ENCODE results near the gene RGS3. TPM values are rescaled to one million over a fixed set of nuclear protein-coding genes. Genes with fewer than 3 reads are reported as not detected.

The RGS3 gene
- total RNA-seq, 2 experiments from 2014 or later: 22.8 to 32.9 TPM

GRCh38 chr9:113525205-113525604 lies 61.7 kb downstream of the RGS3 start:
- no TSS peak for BruUV-seq (replicated peaks)
- no peak for TF ChIP-seq CTCF (conservative IDR thresholded peaks at IDR 0.05; ENCODE audit: low read length)
- no peak for TF ChIP-seq EZH2phosphoT487 (IDR thresholded peaks at IDR 0.05; ENCODE audit: borderline replicate concordance, low read depth, low read length)
- peaks cover 50% of the 10 kb centered on the region for H3K4me1 ChIP-seq (ENCODE audit: insufficient read depth, low read length, poor library complexity, severe bottlenecking)
- H4K20me1 ChIP-seq (ENCODE audit: insufficient read depth, low read length): no peaks in the 10 kb centered on the region
- H3K4me3 ChIP-seq (ENCODE audit: low read depth, low read length, poor library complexity, severe bottlenecking): no peak overlapping the region
- no peak for DNase-seq (ENCODE audit: low spot score)
- H2AFZ ChIP-seq (ENCODE audit: low read length): no peak overlapping the region
- no peak overlapping the region for H3K4me2 ChIP-seq (ENCODE audit: low read length)
- intact Hi-C loops (cut with micrococcal nuclease; ENCODE audit: unreplicated experiment): no loop called here
- ChIA-PET CTCF (ENCODE audit: unreplicated experiment) (interaction anchor here (0.6 to 2.0 kb wide), 2 partner anchors 45 to 53 kb away, joined by 3 to 6 read pairs; no protein-coding TSS in a partner anchor), POLR2A (interaction anchor here (1.0 to 5.8 kb wide), 4 partner anchors 12 to 66 kb away, joined by 3 to 61 read pairs (median 8); no protein-coding TSS in a partner anchor)
- H3K79me2 ChIP-seq (ENCODE audit: insufficient read depth, low read depth, low read length): no peaks in the 10 kb centered on the region; the same call in 1 of the 2 replicates
- peaks cover 13% of the 10 kb centered on the region for H3K36me3 ChIP-seq (ENCODE audit: insufficient read depth, low read length)
- no peaks in the 10 kb centered on the region for H3K9me2 ChIP-seq (ENCODE audit: insufficient read depth, low read length)
- no peaks in the 10 kb centered on the region for H3K9me3 ChIP-seq (ENCODE audit: low read length)
- no peak overlapping the region for H3K27ac ChIP-seq (ENCODE audit: low read depth, low read length, poor library complexity, severe bottlenecking)

GRCh38 chr9:113525831-113526230 lies 62.3 kb downstream of the RGS3 start:
- BruUV-seq (replicated peaks): no TSS peak
- Histone ChIP-seq H3K9me3 (ENCODE audit: low read length) (no peaks in the 10 kb centered on the region), H3K4me1 (ENCODE audit: insufficient read depth, low read length, poor library complexity, severe bottlenecking) (peaks cover 44% of the 10 kb centered on the region), H3K4me2 (ENCODE audit: low read length) (no peak overlapping the region), H3K36me3 (ENCODE audit: insufficient read depth, low read length) (peaks cover 17% of the 10 kb centered on the region), H3K27ac (ENCODE audit: low read depth, low read length, poor library complexity, severe bottlenecking) (no peak overlapping the region), H2AFZ (ENCODE audit: low read length) (no peak overlapping the region), H4K20me1 (ENCODE audit: insufficient read depth, low read length) (no peaks in the 10 kb centered on the region), H3K4me3 (ENCODE audit: low read depth, low read length, poor library complexity, severe bottlenecking) (no peak overlapping the region), H3K9me2 (ENCODE audit: insufficient read depth, low read length) (no peaks in the 10 kb centered on the region), H3K79me2 (ENCODE audit: insufficient read depth, low read depth, low read length) (no peaks in the 10 kb centered on the region; the same call in 1 of the 2 replicates)
- intact Hi-C loops (cut with micrococcal nuclease; ENCODE audit: unreplicated experiment): no loop called here
- DNase-seq (ENCODE audit: low spot score): no peak
- ChIA-PET CTCF (ENCODE audit: unreplicated experiment) (interaction anchor here (1.1 kb wide), 1 partner anchor 8 kb away, joined by 3 read pairs; no protein-coding TSS in a partner anchor), POLR2A (interaction anchor here (0.6 kb wide), 1 partner anchor 602 kb away, joined by 3 read pairs; no protein-coding TSS in a partner anchor)
- no peak for TF ChIP-seq CTCF (conservative IDR thresholded peaks at IDR 0.05; ENCODE audit: low read length)
- TF ChIP-seq EZH2phosphoT487 (IDR thresholded peaks at IDR 0.05; ENCODE audit: borderline replicate concordance, low read depth, low read length): no peak

GRCh38 chr9:113526231-113526746 lies 62.8 kb downstream of the RGS3 start:
- no peak for TF ChIP-seq EZH2phosphoT487 (IDR thresholded peaks at IDR 0.05; ENCODE audit: borderline replicate concordance, low read depth, low read length)
- no peak for TF ChIP-seq CTCF (conservative IDR thresholded peaks at IDR 0.05; ENCODE audit: low read length)
- no peak overlapping the region for H3K4me2 ChIP-seq (ENCODE audit: low read length)
- H3K4me3 ChIP-seq (ENCODE audit: low read depth, low read length, poor library complexity, severe bottlenecking): no peak overlapping the region
- peaks cover 22% of the 10 kb centered on the region for H3K36me3 ChIP-seq (ENCODE audit: insufficient read depth, low read length)
- no peaks in the 10 kb centered on the region for H3K79me2 ChIP-seq (ENCODE audit: insufficient read depth, low read depth, low read length)
- no peaks in the 10 kb centered on the region for H4K20me1 ChIP-seq (ENCODE audit: insufficient read depth, low read length)
- CTCF ChIA-PET (ENCODE audit: unreplicated experiment): interaction anchor here (1.1 kb wide), 1 partner anchor 8 kb away, joined by 3 read pairs; no protein-coding TSS in a partner anchor
- H3K4me1 ChIP-seq (ENCODE audit: insufficient read depth, low read length, poor library complexity, severe bottlenecking): peaks cover 39% of the 10 kb centered on the region
- intact Hi-C loops (cut with micrococcal nuclease; ENCODE audit: unreplicated experiment): no loop called here
- no peaks in the 10 kb centered on the region for H3K9me3 ChIP-seq (ENCODE audit: low read length)
- POLR2A ChIA-PET: interaction anchor here (0.6 kb wide), 1 partner anchor 603 kb away, joined by 3 read pairs; no protein-coding TSS in a partner anchor
- no peak overlapping the region for H2AFZ ChIP-seq (ENCODE audit: low read length)
- H3K9me2 ChIP-seq (ENCODE audit: insufficient read depth, low read length): no peaks in the 10 kb centered on the region
- no peak overlapping the region for H3K27ac ChIP-seq (ENCODE audit: low read depth, low read length, poor library complexity, severe bottlenecking)
- DNase-seq (ENCODE audit: low spot score): no peak
- BruUV-seq (replicated peaks): no TSS peak
